H9 (cell line): Measurements from ENCODE around the gene MYNN. TPM values are rescaled to one million over a fixed set of nuclear protein-coding genes. Genes with fewer than 3 reads are reported as not detected.

Experiments
- DNase-seq: peaks from one replicate; pipeline ENCODE4 v3.0.0-alpha.2; 2017
- H2AFZ ChIP-seq: one replicate; pipeline ENCODE4 v1.6.1; 2013; ENCODE audit warnings: mild to moderate bottlenecking, low read length, control low read depth, moderate library complexity
- H2AK5ac ChIP-seq: 2 replicates; pipeline ENCODE4 v1.6.1; 2013; ENCODE audit warnings: low read length, control low read depth, mixed read lengths; ENCODE audit not compliant: insufficient read length
- H2BK120ac ChIP-seq: one replicate; pipeline ENCODE4 v1.6.1; 2013; ENCODE audit warnings: low read depth, mild to moderate bottlenecking, low read length, control low read depth, inconsistent platforms; ENCODE audit not compliant: poor library complexity, severe bottlenecking
- H2BK12ac ChIP-seq: 2 replicates; pipeline ENCODE4 v1.6.1; 2013; ENCODE audit warnings: low read length, control low read depth, mixed read lengths, low read depth; ENCODE audit not compliant: insufficient read length
- H2BK15ac ChIP-seq: 2 replicates; pipeline ENCODE4 v1.6.1; 2013; ENCODE audit warnings: low read depth, low read length, control low read depth
- H2BK20ac ChIP-seq: one replicate; pipeline ENCODE4 v1.6.1; 2013; ENCODE audit warnings: low read depth, mild to moderate bottlenecking, low read length, control low read depth, inconsistent platforms; ENCODE audit not compliant: poor library complexity, severe bottlenecking
- H2BK5ac ChIP-seq: 2 replicates; pipeline ENCODE4 v1.6.1; 2013; ENCODE audit warnings: low read length, control low read depth, mixed read lengths; ENCODE audit not compliant: insufficient read length
- H3K14ac ChIP-seq: 2 replicates; pipeline ENCODE4 v1.6.1; 2013; ENCODE audit warnings: low read length, control low read depth; ENCODE audit not compliant: insufficient read depth
- H3K18ac ChIP-seq: 2 replicates; pipeline ENCODE4 v1.6.1; 2013; ENCODE audit warnings: low read depth, mild to moderate bottlenecking, mixed read lengths, low read length, control low read depth; ENCODE audit not compliant: insufficient read length
- H3K23ac ChIP-seq: 2 replicates; pipeline ENCODE4 v1.6.1; 2013; ENCODE audit warnings: low read length, control low read depth, mixed read lengths, low read depth; ENCODE audit not compliant: insufficient read length
- H3K23me2 ChIP-seq: 2 replicates; pipeline ENCODE4 v1.6.1; 2013; ENCODE audit warnings: low read depth, mild to moderate bottlenecking, mixed read lengths, low read length, control low read depth; ENCODE audit not compliant: insufficient read length, poor library complexity, severe bottlenecking
- H3K27ac ChIP-seq: 2 replicates; pipeline ENCODE4 v1.5.1; 2013; ENCODE audit warnings: low read length, control low read depth, mixed read lengths, low read depth; ENCODE audit not compliant: insufficient read length
- H3K27me3 ChIP-seq: 2 replicates; pipeline ENCODE4 v1.6.1; 2013; ENCODE audit warnings: low read length, control low read depth, inconsistent platforms; ENCODE audit not compliant: insufficient read depth
- H3K4ac ChIP-seq: 2 replicates; pipeline ENCODE4 v1.6.1; 2013; ENCODE audit warnings: low read depth, mild to moderate bottlenecking, control low read depth, inconsistent platforms, low read length, moderate library complexity
- H3K4me1 ChIP-seq: 2 replicates; pipeline ENCODE4 v1.6.1; 2013; ENCODE audit warnings: low read length, control low read depth, inconsistent platforms; ENCODE audit not compliant: insufficient read depth
- H3K4me2 ChIP-seq: 2 replicates; pipeline ENCODE4 v1.6.1; 2013; ENCODE audit warnings: low read length, control low read depth, mixed read lengths; ENCODE audit not compliant: insufficient read length, insufficient read depth
- H3K56ac ChIP-seq: 2 replicates; pipeline ENCODE4 v1.6.1; 2013; ENCODE audit warnings: low read depth, mild to moderate bottlenecking, mixed read lengths, low read length, control low read depth; ENCODE audit not compliant: insufficient read length
- H3K79me1 ChIP-seq: 2 replicates; pipeline ENCODE4 v1.6.1; 2013; ENCODE audit warnings: low read depth, mild to moderate bottlenecking, moderate library complexity, low read length, control low read depth, inconsistent platforms; ENCODE audit not compliant: insufficient read depth, poor library complexity, severe bottlenecking
- H3K79me2 ChIP-seq: 2 replicates; pipeline ENCODE4 v1.6.1; 2013; ENCODE audit warnings: low read length, control low read depth, inconsistent platforms; ENCODE audit not compliant: insufficient read depth
- H3K9ac ChIP-seq: 2 replicates; pipeline ENCODE4 v1.6.1; 2013; ENCODE audit warnings: low read length, control low read depth, mixed read lengths; ENCODE audit not compliant: insufficient read length; ENCODE audit errors: extremely low read depth
- H3K9me3 ChIP-seq: one replicate; pipeline ENCODE4 v1.6.1; 2013; ENCODE audit warnings: low read depth, low read length, inconsistent platforms; ENCODE audit not compliant: control insufficient read depth
- H3T11ph ChIP-seq: one replicate; pipeline ENCODE4 v1.6.1; 2013; ENCODE audit warnings: mild to moderate bottlenecking, low read length, control low read depth, inconsistent platforms
- H4K20me1 ChIP-seq: one replicate; pipeline ENCODE4 v1.6.1; 2013; ENCODE audit not compliant: control insufficient read depth, insufficient read length, insufficient read depth
- H4K5ac ChIP-seq: 2 replicates; pipeline ENCODE4 v1.6.1; 2013; ENCODE audit warnings: low read depth, mild to moderate bottlenecking, mixed read lengths, low read length, control low read depth; ENCODE audit not compliant: insufficient read length
- H4K8ac ChIP-seq: replicated peaks from 2 replicates; pipeline ENCODE4 v1.6.1; 2013; ENCODE audit warnings: low read length, control low read depth, mixed read lengths, low read depth; ENCODE audit not compliant: insufficient read length
- H4K91ac ChIP-seq: 2 replicates; pipeline ENCODE4 v1.6.1; 2013; ENCODE audit warnings: low read depth, mild to moderate bottlenecking, moderate library complexity, mixed read lengths, low read length, control low read depth; ENCODE audit not compliant: insufficient read length
- H3K27ac Mint-ChIP-seq, 3 experiments: 2 replicates in 2 of 3; 3 replicates in 1 of 3; pipeline ENCODE4 v1.8.0; 2020 to 2021; ENCODE audit warnings: mixed read lengths in 3 of 3, mild to moderate bottlenecking in 1 of 3, moderate library complexity in 1 of 3
- H3K27me3 Mint-ChIP-seq: 2 replicates; pipeline ENCODE4 v1.8.0; 2021; ENCODE audit warnings: low read depth, mild to moderate bottlenecking, moderate library complexity, mixed read lengths
- H3K36me3 Mint-ChIP-seq, 3 experiments: 2 replicates in 2 of 3; 3 replicates in 1 of 3; pipeline ENCODE4 v1.8.0; 2020 to 2021; ENCODE audit warnings: low read depth in 3 of 3, mixed read lengths in 3 of 3; ENCODE audit not compliant: insufficient read depth in 1 of 3
- H3K4me1 Mint-ChIP-seq, 2 experiments: 2 replicates each; pipeline ENCODE4 v1.8.0; 2020; ENCODE audit warnings: mixed read lengths in 2 of 2
- H3K4me3 Mint-ChIP-seq, 2 experiments: 2 replicates in 1 of 2; 3 replicates in 1 of 2; pipeline ENCODE4 v1.8.0; 2020 to 2021; ENCODE audit warnings: mild to moderate bottlenecking in 2 of 2, mixed read lengths in 2 of 2, moderate library complexity in 1 of 2
- H3K9me3 Mint-ChIP-seq, 2 experiments: 2 replicates in 1 of 2; 3 replicates in 1 of 2; pipeline ENCODE4 v1.8.0; 2020; ENCODE audit warnings: mild to moderate bottlenecking in 2 of 2, mixed read lengths in 2 of 2, moderate library complexity in 1 of 2
- WGBS: extraction: QIAGEN DNeasy Blood & Tissue Kit; methylation state at CpG from one replicate; pipeline ENCODE4 v1.1.7; 2013; ENCODE audit warnings: missing lambda C conversion rate, low lambda C conversion rate, mixed read lengths; ENCODE audit not compliant: insufficient read length; ENCODE audit errors: extremely low coverage; 5-methylcytosine and 5-hydroxymethylcytosine counted together
- total RNA-seq: library from RNA; stranded (reverse); gene quantifications from 2 replicates; pipeline ENCODE4 v1.2.1, GENCODE V29; 2021
- TF ChIP-seq, protein P1 (sequence below): fragments of 200-600 bp; sonication (generic); conservative IDR thresholded peaks from 3 replicates; pipeline ENCODE4 v1.8.0; 2021; ENCODE audit warnings: antibody characterized with exemption, mild to moderate bottlenecking

MYNN gene
- total RNA-seq, 1 experiment from 2014 or later = 15.9 TPM

DNA sequence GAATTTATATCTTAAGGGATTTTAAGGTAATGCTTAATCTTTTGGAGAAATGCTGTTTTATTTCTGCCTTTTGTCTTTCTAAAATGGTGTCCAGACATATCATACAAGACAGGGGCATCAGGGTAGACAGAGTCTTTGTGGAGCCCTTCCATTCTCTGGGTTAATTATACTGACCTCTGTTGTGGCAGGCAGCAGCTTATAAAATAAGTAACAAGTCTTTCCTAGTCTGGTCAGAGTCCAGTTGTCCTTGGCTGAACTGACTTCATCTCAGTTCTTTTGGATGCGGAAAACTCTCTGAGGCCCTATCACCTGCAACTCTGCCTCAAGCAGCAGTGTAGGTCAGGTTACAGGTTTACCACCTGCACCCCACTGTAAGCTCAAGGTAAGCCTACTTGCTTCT is 19.2 kb downstream of the MYNN start:
- Histone ChIP-seq H2AK5ac (no peak overlapping the region), H2BK5ac (no peak overlapping the region), H4K5ac (no peak overlapping the region), H3K9ac (no peak overlapping the region), H2BK15ac (no peak overlapping the region), H3K56ac (no peak overlapping the region), H3K27me3 (no peaks in the 10 kb centered on the region), H2BK12ac (no peak overlapping the region), H4K20me1 (no peaks in the 10 kb centered on the region), H3K79me2 (no peaks in the 10 kb centered on the region), H3K79me1 (no peaks in the 10 kb centered on the region), H3K27ac (no peak overlapping the region), H3K14ac (no peak overlapping the region), H3K4me2 (no peak overlapping the region), H4K91ac (no peak overlapping the region), H3K18ac (no peak overlapping the region), H3T11ph (no peak overlapping the region), H3K23me2 (no peaks in the 10 kb centered on the region), H2BK20ac (no peak overlapping the region), H3K4ac (no peak overlapping the region), H4K8ac (no peak overlapping the region), H2AFZ (no peak overlapping the region), H3K9me3 (no peaks in the 10 kb centered on the region), H2BK120ac (no peak overlapping the region), H3K23ac (no peak overlapping the region), H3K4me1 (no peaks in the 10 kb centered on the region)
- no CpG with 5 or more reads among the region's 1 CpG for WGBS
- Mint-ChIP-seq H3K27ac (no peak overlapping the region), H3K27me3 (no peaks in the 10 kb centered on the region), H3K36me3 (peaks cover 3 to 15% (median 11%) of the 10 kb centered on the region in 3 experiments; a peak in 4 of 7 replicates), H3K4me3 (no peak overlapping the region), H3K4me1 (peaks cover 0 to 8% of the 10 kb centered on the region in 2 experiments; a peak in 2 of 4 replicates), H3K9me3 (no peaks in the 10 kb centered on the region)
- TF ChIP-seq, protein P1, sequence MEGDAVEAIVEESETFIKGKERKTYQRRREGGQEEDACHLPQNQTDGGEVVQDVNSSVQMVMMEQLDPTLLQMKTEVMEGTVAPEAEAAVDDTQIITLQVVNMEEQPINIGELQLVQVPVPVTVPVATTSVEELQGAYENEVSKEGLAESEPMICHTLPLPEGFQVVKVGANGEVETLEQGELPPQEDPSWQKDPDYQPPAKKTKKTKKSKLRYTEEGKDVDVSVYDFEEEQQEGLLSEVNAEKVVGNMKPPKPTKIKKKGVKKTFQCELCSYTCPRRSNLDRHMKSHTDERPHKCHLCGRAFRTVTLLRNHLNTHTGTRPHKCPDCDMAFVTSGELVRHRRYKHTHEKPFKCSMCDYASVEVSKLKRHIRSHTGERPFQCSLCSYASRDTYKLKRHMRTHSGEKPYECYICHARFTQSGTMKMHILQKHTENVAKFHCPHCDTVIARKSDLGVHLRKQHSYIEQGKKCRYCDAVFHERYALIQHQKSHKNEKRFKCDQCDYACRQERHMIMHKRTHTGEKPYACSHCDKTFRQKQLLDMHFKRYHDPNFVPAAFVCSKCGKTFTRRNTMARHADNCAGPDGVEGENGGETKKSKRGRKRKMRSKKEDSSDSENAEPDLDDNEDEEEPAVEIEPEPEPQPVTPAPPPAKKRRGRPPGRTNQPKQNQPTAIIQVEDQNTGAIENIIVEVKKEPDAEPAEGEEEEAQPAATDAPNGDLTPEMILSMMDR = no peak
- DNase-seq = no peak
